Cardiac muscle cell (in vitro differentiated cells and primary cell): ENCODE results near the gene EFHC1. TPM values are rescaled to one million over a fixed set of nuclear protein-coding genes. Genes with fewer than 3 reads are reported as not detected.

ENCODE experiments used
- DNase-seq, 2 donors: peaks; one replicate each; pipeline versions ENCODE4 v3.0.0 to v3.0.0-alpha.2; 2010 to 2017; ENCODE audit warnings: low read depth in 1 of 2, low spot score in 1 of 2
- H3K27ac ChIP-seq: fragments of 200-600 bp; sonication (generic); 2 replicates; pipeline ENCODE4 v1.5.1; 2016
- H3K27me3 ChIP-seq: fragments of 200-600 bp; sonication (generic); 2 replicates; pipeline ENCODE4 v1.6.0; 2016; ENCODE audit warnings: control low read depth
- H3K36me3 ChIP-seq: fragments of 200-600 bp; sonication (generic); 2 replicates; pipeline ENCODE4 v1.5.1; 2016; ENCODE audit warnings: control low read depth
- H3K4me1 ChIP-seq: fragments of 200-600 bp; sonication (generic); 2 replicates; pipeline ENCODE4 v1.8.1; 2017; ENCODE audit warnings: low read depth, mild to moderate bottlenecking, mixed run types
- H3K4me3 ChIP-seq: fragments of 200-600 bp; sonication (generic); 2 replicates; pipeline ENCODE4 v1.5.1; 2016; ENCODE audit warnings: mild to moderate bottlenecking
- H3K9me3 ChIP-seq: fragments of 200-600 bp; sonication (generic); 2 replicates; pipeline ENCODE4 v1.5.1; 2017; ENCODE audit warnings: low read depth, mild to moderate bottlenecking, control low read depth
- CTCF ChIP-seq: IDR thresholded peaks from 2 replicates; pipeline ENCODE4 v1.5.1; 2012; ENCODE audit warnings: low read depth, mild to moderate bottlenecking, low read length
- polyA plus RNA-seq: library from polyadenylated mRNA; unstranded; fragments of >200 nt; fragmentation: Nextera tagmentation; extraction: Ambion mirVana; gene quantifications from 2 replicates; pipeline ENCODE4 v1.2.1, GENCODE V29; 2016
- total RNA-seq: library from RNA; depleted of rRNA; stranded (reverse); fragments of >200 nt; gene quantifications from 2 replicates; pipeline ENCODE4 v1.2.3, GENCODE V29; 2016

The EFHC1 gene
- total and polyA plus RNA-seq, 2 experiments from 2014 or later, result 21.0 to 22.7 TPM

GRCh38 chr6:52527436-52527835 lies 107.3 kb downstream of the EFHC1 start:
- no peaks in the 10 kb centered on the region for H3K9me3 ChIP-seq
- no peaks in the 10 kb centered on the region for H3K36me3 ChIP-seq
- no peak for TF ChIP-seq CTCF
- no peak overlapping the region for H3K27ac ChIP-seq
- H3K27me3 ChIP-seq, result no peaks in the 10 kb centered on the region
- H3K4me3 ChIP-seq, result no peak overlapping the region
- H3K4me1 ChIP-seq, result peaks cover 8% of the 10 kb centered on the region
- DNase-seq, result no peak

DNA sequence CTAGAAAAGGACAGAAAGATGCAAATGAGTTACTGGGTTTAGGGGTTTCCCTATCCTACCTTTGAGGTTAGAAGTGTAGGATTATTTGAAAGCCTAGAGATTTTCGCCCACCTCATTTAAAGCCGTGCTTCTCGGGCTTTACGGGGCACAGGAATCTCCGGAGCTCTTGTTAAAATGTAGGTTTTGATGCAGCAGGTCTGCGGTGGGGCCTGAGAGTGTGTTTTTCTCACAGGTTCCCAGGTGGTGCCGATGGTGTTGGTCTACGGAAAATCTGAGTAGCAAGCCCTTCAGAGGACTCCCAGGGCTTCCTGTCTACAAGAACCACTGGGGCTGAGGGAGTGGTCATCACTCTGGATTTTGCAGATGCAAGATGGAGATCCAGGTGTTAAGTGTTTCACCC lies 109.2 kb downstream of the EFHC1 start:
- no peak overlapping the region for H3K27ac ChIP-seq
- H3K4me3 ChIP-seq, result no peak overlapping the region
- no peaks in the 10 kb centered on the region for H3K9me3 ChIP-seq
- TF ChIP-seq CTCF, result no peak
- no peaks in the 10 kb centered on the region for H3K36me3 ChIP-seq
- no peaks in the 10 kb centered on the region for H3K27me3 ChIP-seq
- no peaks in the 10 kb centered on the region for H3K4me1 ChIP-seq
- no peak for DNase-seq

GRCh38 chr6:52530351-52530750 lies 110.2 kb downstream of the EFHC1 start:
- TF ChIP-seq CTCF, result no peak
- no peaks in the 10 kb centered on the region for H3K36me3 ChIP-seq
- no peak overlapping the region for H3K4me3 ChIP-seq
- H3K4me1 ChIP-seq, result no peaks in the 10 kb centered on the region
- DNase-seq, result no peak
- H3K9me3 ChIP-seq, result no peaks in the 10 kb centered on the region
- no peak overlapping the region for H3K27ac ChIP-seq
- H3K27me3 ChIP-seq, result no peaks in the 10 kb centered on the region

GRCh38 chr6:52531396-52531795 lies 111.3 kb downstream of the EFHC1 start:
- Histone ChIP-seq H3K36me3 (no peaks in the 10 kb centered on the region), H3K9me3 (no peaks in the 10 kb centered on the region), H3K4me3 (no peak overlapping the region), H3K27me3 (no peaks in the 10 kb centered on the region), H3K4me1 (no peaks in the 10 kb centered on the region), H3K27ac (no peak overlapping the region)
- no peak for TF ChIP-seq CTCF
- no peak for DNase-seq

- no peak for DNase-seq
- H3K4me1 ChIP-seq, result no peaks in the 10 kb centered on the region
- H3K4me3 ChIP-seq, result no peak overlapping the region
- no peak overlapping the region for H3K27ac ChIP-seq
- TF ChIP-seq CTCF, result no peak
- no peaks in the 10 kb centered on the region for H3K27me3 ChIP-seq
- H3K9me3 ChIP-seq, result no peaks in the 10 kb centered on the region
- no peaks in the 10 kb centered on the region for H3K36me3 ChIP-seq
Observed at GRCh38 chr6:52531834-52532233, 111.7 kb downstream of the EFHC1 start.

- Histone ChIP-seq H3K4me1 (no peaks in the 10 kb centered on the region), H3K27me3 (no peaks in the 10 kb centered on the region), H3K27ac (no peak overlapping the region), H3K36me3 (no peaks in the 10 kb centered on the region), H3K9me3 (no peaks in the 10 kb centered on the region), H3K4me3 (no peak overlapping the region)
- DNase-seq, result no peak
- TF ChIP-seq CTCF, result no peak
Observed at GRCh38 chr6:52532457-52532856, 112.3 kb downstream of the EFHC1 start.
